Uterus (tissue), 2 donors: Measurements from ENCODE around the gene CR2.

Source experiments
- CTCF ChIP-seq, 4 experiments: fragments of 200-600 bp in 2 of 4; fragments of 450-650 bp in 2 of 4; sonication (generic) in 2 of 4; IDR thresholded peaks; one replicate each; pipeline ENCODE4 v1.5.1; 2016 to 2019; ENCODE audit warnings: antibody characterized with exemption in 4 of 4, mild to moderate bottlenecking in 2 of 4, moderate library complexity in 1 of 4
- POLR2A ChIP-seq, 2 donors: fragments of 450-650 bp; IDR thresholded peaks; one replicate each; pipeline ENCODE4 v1.6.1; 2016; ENCODE audit warnings: antibody characterized with exemption in 2 of 2, mild to moderate bottlenecking in 1 of 2, moderate library complexity in 1 of 2

GRCh38 chr1:207504438-207504837, 50.3 kb downstream of the CR2 start:
- TF ChIP-seq CTCF (IDR thresholded peaks at IDR 0.05) (no peak), POLR2A (IDR thresholded peaks at IDR 0.05) (no peak)
